ENCODE data around the gene MSH3.
A peak's percentile ranks its signal among the peaks of the same experiment; 100 is the strongest.
"Not testable (repeated sequence)": the region's sequence is repeated elsewhere in the genome, so short reads cannot be mapped to it uniquely, and the experiment has no call there.

MSH3 gene

GRCh38 chr5:80659106-80659505 lies 4.7 kb downstream of the MSH3 start:
- DNase-seq: no peak

GRCh38 chr5:80660661-80661060 lies 6.2 kb downstream of the MSH3 start:
- DNase-seq: not testable (repeated sequence)

DNA sequence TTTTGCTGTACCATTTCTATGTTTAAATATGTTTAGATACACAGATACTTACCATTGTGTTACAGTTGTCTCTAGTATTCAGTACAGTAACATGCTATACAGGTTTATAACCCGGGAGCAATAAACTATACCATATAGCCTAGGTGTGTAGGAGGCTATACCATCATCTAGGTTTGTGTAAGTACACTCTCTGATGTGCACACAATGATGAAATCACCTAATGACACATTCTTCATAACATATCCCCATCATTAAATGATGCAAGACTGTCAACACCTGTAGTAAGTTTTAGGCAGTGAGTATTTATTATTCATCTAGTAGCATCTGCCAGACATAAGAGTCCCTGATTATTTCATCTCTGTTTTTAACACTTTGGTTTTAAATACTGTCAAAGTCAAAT lies 7.7 kb downstream of the MSH3 start:
- DNase-seq: no peak

GRCh38 chr5:80665057-80665456 lies 10.6 kb downstream of the MSH3 start:
- no peak for DNase-seq

- DNase-seq: no peak
Observed at GRCh38 chr5:80667384-80667783, 12.9 kb downstream of the MSH3 start.

- peak; percentile 14 for DNase-seq
Observed at GRCh38 chr5:80668016-80668969, 13.8 kb downstream of the MSH3 start.

- peak; percentile 83 for DNase-seq
Observed at GRCh38 chr5:80672140-80672736, 17.8 kb downstream of the MSH3 start.

DNA sequence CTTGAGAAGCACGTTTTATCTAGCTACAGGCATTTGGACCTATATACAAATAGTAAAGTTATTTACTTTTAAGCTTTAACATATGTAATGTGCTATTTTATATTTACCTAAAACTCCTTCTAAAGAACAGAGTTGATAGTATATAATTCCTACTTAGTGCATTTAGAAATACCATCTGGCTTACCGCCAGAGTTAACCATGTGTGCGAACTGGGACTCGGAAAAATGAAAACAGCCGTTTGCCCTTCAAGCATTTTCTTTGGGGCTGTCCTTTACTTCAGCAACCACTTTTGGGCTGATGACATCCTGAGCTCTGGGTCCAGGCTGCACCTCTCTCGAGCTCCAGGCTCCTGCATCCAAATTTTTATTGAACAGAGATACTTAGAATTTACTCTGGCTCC lies 22.3 kb downstream of the MSH3 start:
- DNase-seq: no peak

GRCh38 chr5:80686757-80687156 lies 32.3 kb downstream of the MSH3 start:
- no peak for DNase-seq

DNA sequence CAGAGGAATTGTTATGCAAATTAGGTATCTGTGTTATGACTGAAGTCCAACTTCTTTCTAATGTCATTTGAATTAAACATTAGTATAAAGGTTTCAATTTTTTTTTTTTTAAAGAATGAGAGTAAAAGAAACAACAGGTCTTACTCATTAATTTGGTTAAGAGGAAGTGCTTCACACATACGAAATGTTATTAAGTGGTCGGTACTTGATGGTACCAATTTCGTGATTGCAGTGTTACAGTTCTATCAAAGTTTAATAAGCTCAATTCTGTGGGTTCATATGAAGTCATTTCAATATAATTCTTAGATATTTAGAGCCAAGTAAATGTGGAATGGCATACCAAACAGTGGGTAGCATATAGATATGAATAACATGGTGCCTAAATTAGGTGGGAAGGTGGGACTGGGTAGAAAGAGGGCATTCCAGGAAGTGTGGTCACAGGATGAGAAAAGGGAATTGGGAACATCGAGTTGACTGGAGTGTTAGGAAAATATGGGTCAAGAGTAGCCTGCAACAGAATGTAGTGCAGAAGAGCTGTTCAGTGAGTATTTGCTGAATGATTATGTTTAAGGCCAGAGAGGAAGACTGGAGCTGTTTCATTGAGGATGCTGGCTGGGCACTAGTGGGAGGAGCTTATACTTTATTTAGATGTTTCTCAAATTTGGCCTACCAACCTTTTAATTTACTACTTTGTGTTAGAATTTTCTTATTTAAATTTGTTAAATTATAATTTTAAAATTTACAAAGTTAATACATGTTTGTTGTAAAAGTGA lies 34.4 kb downstream of the MSH3 start:
- DNase-seq: no peak

DNA sequence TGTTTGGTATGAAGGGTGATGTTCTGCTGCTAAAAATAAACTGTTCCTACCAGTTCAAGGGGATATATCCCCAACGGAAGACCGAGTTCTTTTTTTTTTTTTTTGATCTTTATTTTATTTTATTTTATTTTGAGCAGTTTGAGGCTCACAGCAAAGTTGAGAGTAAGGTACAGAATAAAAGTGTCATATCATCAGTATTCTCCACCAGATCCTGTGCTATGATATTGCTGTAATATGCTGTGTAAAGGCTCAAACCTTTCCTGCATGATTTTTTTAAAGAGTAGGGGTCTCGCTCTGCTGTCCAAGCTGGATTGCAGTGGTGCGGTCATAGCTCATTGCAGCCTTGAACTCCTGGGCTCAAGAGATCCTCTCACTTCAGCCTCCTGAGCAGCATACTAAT lies 35.2 kb downstream of the MSH3 start:
- DNase-seq: no peak

DNA sequence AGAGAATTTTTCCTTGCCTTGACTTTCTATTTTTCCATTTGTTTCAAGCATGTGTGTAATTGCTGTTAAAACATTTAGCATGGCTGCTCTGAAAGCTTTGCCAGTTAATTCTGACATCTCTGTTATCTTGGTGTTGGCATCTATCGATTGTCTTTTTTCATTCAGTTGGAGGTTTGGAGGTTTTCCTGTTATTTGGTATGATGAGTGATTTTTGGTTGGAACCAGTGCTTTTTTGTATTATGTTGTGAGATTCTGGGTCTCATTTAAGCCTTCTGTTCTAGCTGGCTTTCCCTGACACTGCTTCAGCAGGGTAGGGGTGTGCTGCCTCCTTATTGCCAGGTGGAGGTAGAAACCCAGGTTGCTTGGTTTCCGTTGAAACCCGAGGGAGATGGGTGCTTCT lies 41.2 kb downstream of the MSH3 start:
- no peak for DNase-seq

- no peak for DNase-seq
Observed at GRCh38 chr5:80696450-80696849, 42.0 kb downstream of the MSH3 start.

DNA sequence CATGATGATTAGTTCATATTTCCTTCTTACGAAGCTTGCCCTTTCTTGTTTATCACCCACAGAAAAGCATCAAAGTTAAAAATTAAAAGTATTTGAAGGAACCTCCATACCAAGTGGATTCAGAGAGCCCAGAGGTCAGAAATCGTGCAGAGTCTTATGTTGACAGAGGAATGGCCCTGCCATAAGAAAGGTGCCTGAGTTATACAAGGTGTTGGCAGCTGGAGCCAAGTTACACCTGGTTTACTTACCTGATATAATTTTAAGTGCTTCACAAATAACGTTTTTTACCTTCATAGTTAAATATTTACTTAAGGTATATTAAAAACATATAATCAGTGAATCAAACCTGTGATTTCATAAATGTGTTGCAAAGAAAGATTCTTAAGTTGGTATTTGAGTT lies 42.6 kb downstream of the MSH3 start:
- DNase-seq: no peak

DNA sequence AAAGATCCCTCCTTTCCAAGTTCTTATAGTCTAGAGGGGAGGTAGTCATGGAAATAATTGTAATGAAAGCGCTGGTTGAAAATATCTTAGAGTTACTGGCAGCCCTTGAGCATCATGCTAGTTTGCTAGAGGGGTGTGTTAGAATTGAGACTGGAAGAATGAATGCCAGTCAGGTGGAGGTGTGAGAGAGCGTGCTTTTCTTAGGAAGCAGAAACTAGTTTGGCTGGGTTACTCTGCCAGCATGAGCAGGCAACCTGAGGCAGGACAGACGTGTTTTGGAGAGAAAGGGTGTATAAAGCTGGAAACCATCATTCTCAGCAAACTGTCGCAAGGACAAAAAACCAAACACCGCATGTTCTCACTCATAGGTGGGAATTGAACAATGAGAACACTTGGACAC lies 43.9 kb downstream of the MSH3 start:
- DNase-seq: no peak

GRCh38 chr5:80701597-80701996 lies 47.1 kb downstream of the MSH3 start:
- no peak for DNase-seq

- DNase-seq: no peak
Observed at GRCh38 chr5:80703291-80703690, 48.8 kb downstream of the MSH3 start.

DNA sequence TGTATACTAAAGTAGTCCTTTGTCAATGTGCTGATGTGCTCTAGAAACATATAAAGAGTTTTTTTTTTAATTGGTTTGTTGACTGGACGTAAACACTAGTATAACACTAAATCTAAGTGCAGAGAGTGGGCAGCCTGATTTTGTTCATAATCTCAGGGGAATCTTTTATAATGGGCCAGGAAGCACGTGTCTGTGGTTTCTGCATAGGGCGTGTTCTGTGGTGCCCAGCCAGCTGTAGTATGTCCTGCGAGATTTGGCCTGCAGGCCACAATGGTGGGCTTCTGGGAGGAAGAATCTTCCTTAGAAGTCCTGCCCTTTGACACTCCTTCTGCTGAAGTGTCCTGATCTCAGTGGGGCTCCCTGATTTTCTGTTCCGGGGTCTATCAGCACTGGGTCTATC lies 49.3 kb downstream of the MSH3 start:
- no peak for DNase-seq

DNA sequence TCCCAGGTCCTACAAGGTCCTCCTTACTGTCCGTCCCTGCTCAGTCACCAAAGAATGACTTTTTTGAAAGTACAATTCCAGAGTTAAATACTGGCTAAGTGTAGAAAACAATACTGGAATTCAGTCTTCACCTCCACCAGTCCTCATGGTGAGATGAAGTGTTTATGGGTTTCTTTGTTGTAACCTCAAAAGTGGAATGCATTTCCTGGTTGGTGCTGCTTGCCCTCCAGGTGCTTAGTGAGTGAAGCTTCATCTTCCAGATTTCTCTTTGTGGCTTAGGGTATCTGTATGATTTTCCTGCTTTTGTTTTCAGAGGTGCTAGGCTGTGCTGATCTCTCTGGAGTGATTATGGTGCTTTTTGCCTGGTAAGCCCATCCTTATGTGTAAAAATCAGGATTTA lies 49.8 kb downstream of the MSH3 start:
- DNase-seq: no peak

GRCh38 chr5:80705216-80705769 lies 50.8 kb downstream of the MSH3 start:
- no peak for DNase-seq

DNA sequence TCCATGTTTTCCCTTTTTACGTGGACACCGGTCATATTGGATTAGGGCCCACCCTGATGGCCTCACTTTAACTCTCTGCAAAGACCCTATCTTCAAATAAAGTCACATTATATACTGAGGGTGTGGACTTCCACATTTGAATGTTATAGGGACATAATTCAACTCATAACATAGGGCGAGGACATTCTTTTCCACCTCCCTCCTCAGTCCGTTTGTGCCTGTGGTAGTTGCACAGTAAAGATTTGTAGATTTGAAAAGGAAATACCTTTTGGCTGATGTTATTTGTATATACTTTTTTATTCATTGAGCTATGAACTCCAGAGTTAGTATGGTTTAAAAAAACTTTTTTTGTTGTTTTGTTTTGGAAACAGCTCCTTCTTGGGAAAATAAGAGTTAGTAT lies 51.3 kb downstream of the MSH3 start:
- DNase-seq: no peak

GRCh38 chr5:80706835-80707447 lies 52.5 kb downstream of the MSH3 start:
- DNase-seq: no peak

GRCh38 chr5:80707645-80708044 lies 53.2 kb downstream of the MSH3 start:
- DNase-seq: peak; percentile 7

All from RPMI8226 (cell line).